B cell (primary cell): ENCODE measurements around the gene PDLIM5. TPM values are rescaled to one million over a fixed set of nuclear protein-coding genes. Genes with fewer than 3 reads are reported as not detected.

Source experiments
- ATAC-seq: fragments of 200-7000 bp; cut with Tn5 transposase; one replicate; pipeline ENCODE4 v1.10.0; 2021; ENCODE audit warnings: low read depth, mild to moderate bottlenecking, moderate number of reproducible peaks, moderate library complexity
- CTCF ChIA-PET: fragments of 350-600 bp; sonication (Branson Sonifier 250); formaldehyde crosslinking; loops from one replicate; lab custom pipeline; 2021; ENCODE audit warnings: antibody characterized with exemption, inconsistent platforms; lab: Charles Lee
- POLR2A ChIA-PET: fragments of 350-600 bp; sonication (Branson Sonifier 250); formaldehyde crosslinking; loops from one replicate; lab custom pipeline; 2021; ENCODE audit warnings: antibody characterized with exemption; lab: Charles Lee
- DNase-seq: peaks from one replicate; pipeline ENCODE4 v3.0.0; 2013
- H2AFZ ChIP-seq: 2 replicates; pipeline ENCODE4 v1.6.1; 2012; ENCODE audit warnings: mild to moderate bottlenecking, low read depth, low read length; ENCODE audit not compliant: insufficient read depth, poor library complexity, severe bottlenecking
- H3K27ac ChIP-seq, 2 donors: 1 replicate in 1 of 2; 2 replicates in 1 of 2; pipeline ENCODE4 v1.5.1; 2012 to 2013; ENCODE audit warnings: low read length in 2 of 2, mild to moderate bottlenecking in 2 of 2, moderate library complexity in 1 of 2
- H3K27me3 ChIP-seq, 4 experiments: fragments of 200-600 bp in 1 of 4; sonication (generic) in 1 of 4; replicated peaks in 1 of 4; 1 replicate in 2 of 4; 2 replicates in 2 of 4; pipeline versions ENCODE4 v1.6.1 to v1.7.0; 2013 to 2016; ENCODE audit warnings: low read length in 3 of 4, mild to moderate bottlenecking in 2 of 4, mixed read lengths in 1 of 4, moderate library complexity in 1 of 4; ENCODE audit not compliant: insufficient read depth in 4 of 4, control insufficient read depth in 3 of 4; ENCODE audit errors: control extremely low read depth in 1 of 4
- H3K36me3 ChIP-seq, 2 experiments: replicated peaks in 1 of 2; 1 replicate in 1 of 2; 2 replicates in 1 of 2; pipeline versions ENCODE4 v1.6.1 to v1.7.1; 2013; ENCODE audit warnings: low read length in 1 of 2; ENCODE audit not compliant: insufficient read depth in 2 of 2, control insufficient read depth in 1 of 2; ENCODE audit errors: control extremely low read depth in 1 of 2, extremely low read depth in 1 of 2
- H3K4me1 ChIP-seq, 2 donors: fragments of 200-600 bp in 1 of 2; sonication (generic) in 1 of 2; 1 replicate in 1 of 2; 2 replicates in 1 of 2; pipeline versions ENCODE4 v1.5.1 to v1.6.1; 2013 to 2017; ENCODE audit warnings: low read length in 2 of 2; ENCODE audit not compliant: control insufficient read depth in 2 of 2, insufficient read depth in 2 of 2
- H3K4me2 ChIP-seq: replicated peaks from 2 replicates; pipeline ENCODE3; 2012; ENCODE audit warnings: mild to moderate bottlenecking, low read depth, low read length; ENCODE audit not compliant: poor library complexity, severe bottlenecking
- H3K4me3 ChIP-seq, 5 experiments: fragments of 200-600 bp in 1 of 5; sonication (generic) in 1 of 5; 1 replicate in 3 of 5; 2 replicates in 2 of 5; pipeline versions ENCODE4 v1.5.1 to v1.7.0; 2011 to 2016; ENCODE audit warnings: low read length in 4 of 5, mild to moderate bottlenecking in 4 of 5, low read depth in 2 of 5, control low read depth in 1 of 5, moderate library complexity in 1 of 5; ENCODE audit not compliant: insufficient read depth in 1 of 5; ENCODE audit errors: control extremely low read depth in 1 of 5, extremely low read depth in 1 of 5
- H3K79me2 ChIP-seq: fragments of 200-600 bp; sonication (generic); one replicate; pipeline ENCODE4 v1.6.0; 2016; ENCODE audit warnings: low read length; ENCODE audit not compliant: control insufficient read depth, insufficient read depth
- H3K9ac ChIP-seq: fragments of 200-600 bp; sonication (generic); 2 replicates; pipeline ENCODE4 v1.6.1; 2017; ENCODE audit warnings: mild to moderate bottlenecking, low read length, moderate library complexity
- H3K9me3 ChIP-seq, 3 donors: one replicate each; pipeline versions ENCODE4 v1.6.1 to v1.7.1; 2013; ENCODE audit warnings: low read length in 2 of 3; ENCODE audit not compliant: control insufficient read depth in 2 of 3, insufficient read depth in 1 of 3; ENCODE audit errors: control extremely low read depth in 1 of 3
- H4K20me1 ChIP-seq: 2 replicates; pipeline ENCODE4 v1.6.0; 2012; ENCODE audit warnings: mild to moderate bottlenecking, low read length; ENCODE audit not compliant: insufficient read depth, control insufficient read depth, poor library complexity, severe bottlenecking
- H3K27ac Mint-ChIP-seq: one replicate; pipeline ENCODE4 v1.8.0; 2021; ENCODE audit warnings: mixed read lengths
- H3K27me3 Mint-ChIP-seq: one replicate; pipeline ENCODE4 v1.8.0; 2021; ENCODE audit warnings: mixed read lengths
- H3K4me1 Mint-ChIP-seq: one replicate; pipeline ENCODE4 v1.8.0; 2021; ENCODE audit warnings: mixed read lengths
- H3K4me3 Mint-ChIP-seq: one replicate; pipeline ENCODE4 v1.8.0; 2021; ENCODE audit warnings: mixed read lengths
- H3K9me3 Mint-ChIP-seq: one replicate; pipeline ENCODE4 v1.8.0; 2022; ENCODE audit warnings: mixed read lengths; ENCODE audit not compliant: insufficient read depth
- EZH2 ChIP-seq: IDR thresholded peaks from 2 replicates; pipeline ENCODE4 v1.6.1; 2012; ENCODE audit warnings: borderline replicate concordance, low read depth, mild to moderate bottlenecking, moderate library complexity, low read length; ENCODE audit not compliant: insufficient read depth, poor library complexity, severe bottlenecking
- WGBS: methylation state at CpG from one replicate; pipeline ENCODE4 v1.1.5; 2013; ENCODE audit warnings: missing lambda C conversion rate; ENCODE audit not compliant: insufficient coverage; 5-methylcytosine and 5-hydroxymethylcytosine counted together
- intact Hi-C: fragments of 100-400 bp; cut with micrococcal nuclease; formaldehyde crosslinking; loops from one replicate; pipeline ENCODE4 v1.10.0; 2022
- polyA plus RNA-seq: library from polyadenylated mRNA; depleted of rRNA; stranded (reverse); fragments of >200 nt; gene quantifications from 2 replicates; pipeline ENCODE4 v1.2.3, GENCODE V29; 2012
- total RNA-seq, 2 donors: library from RNA; stranded (reverse); fragments of 120-200 nt in 1 of 2; gene quantifications; 1 replicate in 1 of 2; 2 replicates in 1 of 2; pipeline versions ENCODE4 v1.2.3 to v1.2.4, GENCODE V29; 2013 to 2022
- TF ChIP-seq, protein P1 (sequence below): fragments of 200-600 bp; IDR thresholded peaks from one replicate; pipeline ENCODE4 v1.8.0; 2022; ENCODE audit warnings: antibody characterized with exemption, mild to moderate bottlenecking

PDLIM5 gene
- total and polyA plus RNA-seq, 2 donors (not counting 1 experiment from before 2014, with no cell fraction given) = 24.0 to 30.2 TPM

DNA sequence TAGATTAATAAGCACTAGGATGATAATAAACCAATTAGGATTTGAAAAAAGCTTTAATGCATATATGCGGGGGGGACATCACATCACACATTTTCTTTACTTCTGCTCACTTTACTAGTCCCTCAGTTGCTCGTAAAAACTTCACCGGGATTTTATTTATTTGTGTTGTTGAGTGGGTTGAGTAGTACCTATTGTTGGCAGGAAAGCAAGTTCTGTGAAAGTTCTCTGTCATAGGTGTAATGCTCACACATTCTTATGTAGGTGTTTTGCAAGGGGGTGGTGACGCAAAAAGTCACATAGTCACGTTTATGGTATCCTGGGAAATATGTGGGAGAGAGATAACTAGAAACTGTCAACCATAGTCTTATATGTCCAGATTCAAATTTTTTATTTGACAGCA lies 65.3 kb downstream of the PDLIM5 start:
- peaks cover 15 to 21% of the 10 kb centered on the region in 2 donors for H3K4me1 ChIP-seq
- WGBS = no CpG with 5 or more reads among the region's 5 CpGs
- no peak overlapping the region for H3K9ac ChIP-seq
- no peak overlapping the region for H3K4me2 ChIP-seq
- DNase-seq (no peak), ATAC-seq (no peak)
- intact Hi-C loops = no loop called here
- no peaks in the 10 kb centered on the region for H3K27me3 ChIP-seq
- POLR2A ChIA-PET = no interaction called here
- Mint-ChIP-seq H3K9me3 (no peaks in the 10 kb centered on the region), H3K4me1 (peaks cover 28% of the 10 kb centered on the region), H3K27ac (no peak overlapping the region), H3K27me3 (no peaks in the 10 kb centered on the region), H3K4me3 (no peak overlapping the region)
- H3K4me3 ChIP-seq = no peak overlapping the region
- no peaks in the 10 kb centered on the region for H3K79me2 ChIP-seq
- no peaks in the 10 kb centered on the region for H3K9me3 ChIP-seq
- no peak for TF ChIP-seq EZH2
- TF ChIP-seq, protein P1, sequence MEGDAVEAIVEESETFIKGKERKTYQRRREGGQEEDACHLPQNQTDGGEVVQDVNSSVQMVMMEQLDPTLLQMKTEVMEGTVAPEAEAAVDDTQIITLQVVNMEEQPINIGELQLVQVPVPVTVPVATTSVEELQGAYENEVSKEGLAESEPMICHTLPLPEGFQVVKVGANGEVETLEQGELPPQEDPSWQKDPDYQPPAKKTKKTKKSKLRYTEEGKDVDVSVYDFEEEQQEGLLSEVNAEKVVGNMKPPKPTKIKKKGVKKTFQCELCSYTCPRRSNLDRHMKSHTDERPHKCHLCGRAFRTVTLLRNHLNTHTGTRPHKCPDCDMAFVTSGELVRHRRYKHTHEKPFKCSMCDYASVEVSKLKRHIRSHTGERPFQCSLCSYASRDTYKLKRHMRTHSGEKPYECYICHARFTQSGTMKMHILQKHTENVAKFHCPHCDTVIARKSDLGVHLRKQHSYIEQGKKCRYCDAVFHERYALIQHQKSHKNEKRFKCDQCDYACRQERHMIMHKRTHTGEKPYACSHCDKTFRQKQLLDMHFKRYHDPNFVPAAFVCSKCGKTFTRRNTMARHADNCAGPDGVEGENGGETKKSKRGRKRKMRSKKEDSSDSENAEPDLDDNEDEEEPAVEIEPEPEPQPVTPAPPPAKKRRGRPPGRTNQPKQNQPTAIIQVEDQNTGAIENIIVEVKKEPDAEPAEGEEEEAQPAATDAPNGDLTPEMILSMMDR = no peak
- no peaks in the 10 kb centered on the region for H4K20me1 ChIP-seq
- CTCF ChIA-PET = no interaction called here
- no peaks in the 10 kb centered on the region for H3K36me3 ChIP-seq
- no peak overlapping the region for H2AFZ ChIP-seq
- H3K27ac ChIP-seq = no peak overlapping the region

DNA sequence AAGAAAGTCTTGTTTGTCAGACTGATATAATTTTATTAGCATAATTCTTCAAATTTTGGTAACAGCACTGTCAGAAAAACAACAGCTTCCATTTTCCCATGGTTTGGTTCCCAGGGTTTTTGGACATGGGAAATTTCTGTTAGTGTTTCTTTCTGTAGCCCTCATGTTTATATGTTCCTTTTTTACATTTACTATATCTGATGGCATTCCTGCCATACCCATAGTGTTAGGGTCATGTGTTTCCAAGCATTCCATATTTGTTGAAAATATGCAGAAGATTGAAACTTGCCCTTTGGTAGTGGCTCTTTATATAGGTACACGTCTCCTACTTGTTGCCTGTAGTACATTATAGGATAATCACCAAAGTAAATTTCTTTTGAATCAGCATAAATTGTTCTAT lies 65.8 kb downstream of the PDLIM5 start:
- Histone ChIP-seq H2AFZ (no peak overlapping the region), H3K4me1 (peaks cover 15 to 21% of the 10 kb centered on the region in 2 donors), H3K9ac (no peak overlapping the region), H3K79me2 (no peaks in the 10 kb centered on the region), H3K4me2 (no peak overlapping the region), H3K4me3 (no peak overlapping the region), H3K36me3 (no peaks in the 10 kb centered on the region), H3K27me3 (no peaks in the 10 kb centered on the region), H4K20me1 (no peaks in the 10 kb centered on the region), H3K9me3 (no peaks in the 10 kb centered on the region), H3K27ac (no peak overlapping the region)
- intact Hi-C loops = no loop called here
- Mint-ChIP-seq H3K27ac (no peak overlapping the region), H3K9me3 (no peaks in the 10 kb centered on the region), H3K4me1 (peaks cover 28% of the 10 kb centered on the region), H3K4me3 (no peak overlapping the region), H3K27me3 (no peaks in the 10 kb centered on the region)
- DNase-seq (no peak), ATAC-seq (no peak)
- no peak for TF ChIP-seq EZH2
- TF ChIP-seq, protein P1 = no peak
- CTCF ChIA-PET = no interaction called here
- POLR2A ChIA-PET = no interaction called here
- no CpG with 5 or more reads among the region's 1 CpG for WGBS
